ENCODE results near the gene ANO4.

ANO4 gene

DNA sequence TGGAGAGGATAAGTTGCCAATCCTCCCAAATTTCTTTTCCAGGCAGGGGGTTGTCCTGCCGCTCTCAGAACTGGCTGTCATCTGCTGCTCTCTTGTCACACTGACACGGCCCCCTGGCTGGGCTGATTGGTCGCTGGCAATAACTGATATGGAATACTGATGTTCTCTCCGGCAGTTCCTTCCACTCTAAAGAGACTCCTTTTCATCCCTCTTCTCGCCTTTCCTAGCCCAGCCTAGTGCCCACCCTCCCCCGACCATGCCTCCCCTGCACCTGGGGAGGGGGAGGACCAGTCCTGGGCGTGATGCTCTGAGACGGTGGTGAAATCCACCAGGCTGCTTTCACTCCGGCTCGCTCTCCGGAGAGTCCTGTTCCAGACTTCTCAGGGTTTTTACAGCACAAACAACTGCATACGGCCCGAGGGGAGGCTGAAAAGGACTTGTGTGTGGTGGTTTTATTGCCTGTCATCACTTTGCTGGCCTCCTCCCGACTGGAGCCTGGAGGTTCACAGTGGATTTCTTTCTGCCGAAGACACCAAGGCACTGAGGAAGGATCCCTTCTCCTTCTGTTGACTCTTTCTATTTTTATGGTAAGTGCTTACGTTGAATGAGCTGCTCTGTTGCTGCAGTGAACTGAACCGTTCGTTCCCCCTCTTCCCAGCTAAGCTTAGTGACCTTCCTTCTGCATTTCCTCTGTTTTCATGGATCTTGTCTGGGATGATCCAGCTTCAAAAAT is at the start of gene ANO4:
Gene ANO4 (plus strand): TSS at position 336 of the 733 bp plus-strand sequence. CDS start 107,010 bp downstream, outside the sequence.
- no peak for DNase-seq

DNA sequence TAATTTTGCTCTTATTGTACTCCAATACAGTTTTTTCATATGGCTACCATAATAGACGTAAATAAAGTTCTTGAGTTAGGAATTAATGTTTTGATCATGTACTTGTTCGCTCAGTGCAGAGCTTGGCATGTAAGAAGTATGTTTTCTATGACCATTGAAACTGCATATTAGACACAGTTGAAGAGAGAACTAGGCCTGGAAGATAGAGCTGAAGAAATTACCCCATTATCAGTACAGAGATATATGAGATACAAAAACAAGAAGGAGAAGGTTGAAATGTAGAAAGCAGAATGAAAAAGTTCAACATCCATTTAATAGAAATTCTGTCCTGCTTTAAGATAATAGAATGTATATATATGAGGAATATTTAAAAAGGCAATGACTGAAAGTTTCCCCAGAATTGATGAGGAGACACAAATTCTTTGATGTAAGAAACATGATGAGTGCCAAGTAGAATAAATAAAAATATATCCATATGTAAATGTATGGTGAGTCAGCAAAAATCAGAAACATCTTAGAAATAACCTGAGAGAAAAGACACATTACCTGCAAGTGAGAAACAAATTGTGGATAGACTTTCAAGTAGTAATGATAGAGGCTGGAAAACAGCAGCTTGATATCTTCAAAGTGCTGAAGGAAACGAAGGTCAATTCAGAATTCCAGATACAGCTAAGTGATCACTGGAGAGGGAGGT is 49.1 kb upstream of the ANO4 start:
- DNase-seq = no peak

DNA sequence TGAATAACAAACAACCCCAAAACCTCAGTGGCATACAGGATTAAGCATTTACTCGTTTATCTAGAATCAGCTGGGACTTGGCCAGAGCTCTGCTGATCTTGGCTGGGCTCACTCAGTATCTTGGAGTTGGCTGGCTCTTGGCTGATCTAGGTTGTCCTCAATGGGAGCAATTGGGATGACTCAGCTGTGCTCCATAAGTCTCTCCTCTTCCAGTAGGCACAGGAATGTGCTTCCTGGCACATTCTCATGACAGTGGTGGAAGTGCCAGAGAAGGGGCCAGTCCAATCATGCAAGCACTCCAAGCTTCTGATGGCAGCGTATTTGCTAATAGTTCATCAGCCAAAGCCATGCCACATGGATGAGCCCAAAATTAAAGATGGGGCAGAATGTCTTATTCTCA is 41.7 kb upstream of the ANO4 start:
- no peak for DNase-seq

DNA sequence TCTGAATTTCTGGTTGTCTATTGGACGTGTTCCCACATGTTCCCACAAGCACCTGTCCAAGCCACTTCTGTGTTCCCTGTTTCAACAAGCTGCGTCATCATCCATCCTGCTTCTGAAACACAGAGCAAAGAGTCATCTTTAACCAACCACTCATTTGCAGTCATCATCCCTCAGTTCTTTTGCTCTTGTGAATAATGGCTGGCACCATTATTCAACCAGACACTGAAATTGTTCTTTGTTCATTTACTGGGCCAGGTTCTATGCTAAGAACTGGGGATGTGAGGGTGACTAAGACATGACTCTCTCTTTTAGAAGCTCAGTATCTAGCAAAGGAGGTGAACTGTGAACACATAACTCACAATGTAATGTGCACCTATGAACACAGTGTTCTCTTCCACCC is 40.7 kb upstream of the ANO4 start:
- DNase-seq = no peak

DNA sequence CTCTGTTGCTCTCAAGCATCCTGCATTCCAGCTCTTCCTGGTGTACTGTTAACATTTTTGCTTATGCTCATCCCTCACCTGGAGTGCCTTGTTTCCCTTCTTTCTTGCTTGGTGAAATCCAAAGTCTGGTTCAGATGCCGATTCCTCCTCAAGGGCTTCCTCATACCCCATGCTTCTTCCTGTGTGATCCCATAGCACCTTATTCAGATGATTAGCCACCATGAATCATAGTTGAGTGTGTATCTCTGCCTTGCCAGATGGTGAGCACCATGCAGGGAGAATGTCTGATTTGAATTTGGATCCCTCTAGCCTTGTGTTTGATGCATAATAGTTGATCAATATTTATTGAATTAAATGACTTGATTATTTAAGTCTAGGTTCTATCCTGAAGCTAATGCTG is 39.4 kb upstream of the ANO4 start:
- DNase-seq = no peak

DNA sequence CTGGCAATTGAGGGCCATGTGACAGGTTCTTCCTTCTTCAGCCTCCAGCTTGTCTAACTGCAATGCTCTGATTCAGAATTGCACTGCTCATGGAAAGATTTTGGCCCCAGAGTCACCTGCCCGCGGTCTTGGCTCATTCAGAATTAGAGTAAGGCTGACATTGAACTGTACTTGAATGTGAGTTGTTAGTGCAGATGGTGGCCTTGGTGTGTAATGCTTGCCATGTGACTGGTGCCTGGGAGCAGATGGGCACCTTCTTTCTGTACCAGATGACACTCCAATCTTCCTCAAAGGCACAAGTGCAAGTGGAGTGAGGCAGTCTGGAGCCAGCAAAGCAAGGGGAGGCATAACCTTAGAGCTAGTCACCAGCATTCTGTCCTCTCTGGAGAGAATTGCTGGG is 36.5 kb upstream of the ANO4 start:
- no peak for DNase-seq

DNA sequence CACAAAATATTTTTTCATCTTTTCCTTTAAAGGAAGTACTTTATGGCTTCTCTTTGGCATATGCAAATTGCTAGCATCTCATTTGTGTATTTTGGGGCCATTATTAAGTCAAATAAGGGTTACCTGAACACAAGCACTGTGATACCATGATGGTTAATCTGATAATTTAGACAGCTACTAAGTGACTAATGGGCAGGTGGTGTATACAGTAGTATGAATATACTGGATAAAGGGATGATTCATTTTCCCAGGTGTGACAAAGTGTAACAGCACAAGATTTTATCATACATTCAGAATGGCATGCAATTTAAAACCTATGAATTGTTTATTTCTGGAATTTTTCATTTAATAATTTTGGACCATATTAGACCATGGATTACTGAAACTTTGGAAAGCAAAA is 27.2 kb upstream of the ANO4 start:
- no peak for DNase-seq

DNA sequence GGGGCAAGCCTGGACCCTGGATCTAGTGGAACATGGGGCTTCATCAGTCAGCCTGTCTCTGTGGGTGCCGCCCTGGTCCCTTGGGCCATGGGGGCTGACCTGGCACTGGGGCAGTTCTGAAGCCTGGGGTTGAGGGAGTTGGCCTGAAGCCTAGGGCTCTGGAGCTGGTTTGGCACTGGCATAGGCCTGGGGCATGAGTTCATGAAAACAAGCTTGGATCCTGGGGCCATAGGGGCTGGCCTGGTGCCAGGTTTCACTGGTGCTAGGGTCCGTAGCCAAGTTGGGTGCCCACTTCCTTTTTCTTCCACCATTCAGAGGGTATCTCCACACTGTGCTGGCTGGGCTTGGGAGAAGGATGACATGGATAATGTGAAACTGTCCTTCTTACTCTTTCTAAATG is 26.6 kb upstream of the ANO4 start:
- no peak for DNase-seq

DNA sequence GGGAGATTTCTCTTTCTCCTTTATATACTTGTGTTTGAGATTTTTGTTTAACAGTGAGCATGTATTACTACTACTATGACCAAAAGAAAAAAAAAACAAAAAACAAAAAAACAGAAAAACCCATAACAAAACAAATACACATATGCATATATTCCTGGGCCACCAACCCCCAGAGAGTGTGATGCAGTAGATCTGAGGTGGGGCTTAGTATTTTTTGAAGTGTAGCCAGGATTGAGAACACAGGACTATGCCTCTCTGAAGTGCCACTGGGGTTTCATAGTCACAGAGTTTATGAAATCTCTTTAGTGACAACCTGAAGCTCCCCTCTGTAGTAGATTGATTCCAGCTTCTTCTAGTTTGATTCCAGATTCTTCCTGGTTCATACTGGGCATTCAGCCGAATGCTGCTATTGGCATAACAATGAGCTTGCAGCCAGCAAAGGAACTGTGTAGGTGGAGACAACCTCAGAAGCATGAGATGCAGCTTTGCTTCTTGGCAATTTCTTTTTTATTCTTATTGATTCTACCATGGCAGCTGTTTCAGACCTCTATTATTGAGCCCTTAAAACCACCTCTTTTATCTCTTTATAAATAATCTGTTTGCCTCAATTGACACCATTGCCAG is 15.5 kb upstream of the ANO4 start:
- no peak for DNase-seq

DNA sequence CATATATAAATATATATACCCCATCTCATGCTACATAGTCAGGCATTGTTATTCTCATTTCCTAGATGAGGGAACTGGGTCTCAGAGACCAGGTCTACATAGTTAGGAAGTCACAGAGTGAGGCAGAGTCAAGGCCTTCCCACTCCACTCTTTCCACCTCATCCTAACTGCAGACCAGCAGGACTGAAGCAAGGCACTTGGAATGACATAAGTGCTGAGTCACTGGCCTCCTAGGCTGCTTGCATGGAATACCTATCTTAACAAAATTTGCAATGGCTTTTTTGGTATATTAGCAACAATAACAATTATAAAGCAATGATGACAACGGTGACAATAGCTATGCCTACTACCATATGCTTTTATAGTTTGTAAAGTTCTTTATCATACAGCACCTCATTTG is 5.4 kb upstream of the ANO4 start:
- DNase-seq = no peak

DNA sequence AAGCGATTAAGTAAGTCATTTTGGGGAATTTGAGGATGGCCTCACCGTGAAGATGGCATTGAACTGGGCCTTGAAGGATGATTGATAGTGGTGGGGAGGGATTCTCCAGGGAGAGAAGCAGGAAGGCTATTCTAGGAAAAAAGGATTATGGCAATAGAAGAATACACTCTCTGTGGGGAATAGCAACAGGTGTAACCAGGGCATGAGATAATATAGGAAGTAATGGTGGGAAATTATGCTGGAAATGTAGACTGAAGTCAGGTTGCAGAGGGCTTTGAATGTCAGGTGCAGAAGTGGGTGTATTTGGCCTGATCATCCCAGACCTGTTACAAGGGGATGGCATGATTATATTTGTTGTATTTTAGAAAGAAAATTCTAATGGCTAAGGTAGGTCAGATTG is 4.6 kb upstream of the ANO4 start:
- no peak for DNase-seq

DNA sequence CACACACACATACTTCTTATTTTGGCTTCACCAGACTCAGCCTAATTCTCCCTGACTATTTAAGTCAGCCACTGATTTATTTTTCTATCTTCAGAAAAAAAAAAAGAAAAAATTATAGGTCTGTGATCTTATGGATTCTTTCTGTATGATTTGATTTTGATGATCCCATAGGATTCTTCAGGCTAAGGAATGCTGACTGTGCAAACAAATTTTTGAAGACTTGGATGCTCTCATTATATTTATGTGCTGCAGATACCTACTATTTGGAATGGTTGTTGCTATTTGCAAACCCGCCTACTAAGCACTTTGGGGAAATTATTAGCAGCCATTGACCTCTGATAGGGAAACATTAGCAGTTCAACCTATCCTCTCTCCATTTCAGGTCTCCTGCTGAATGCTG is 4.0 kb upstream of the ANO4 start:
- DNase-seq = no peak

DNA sequence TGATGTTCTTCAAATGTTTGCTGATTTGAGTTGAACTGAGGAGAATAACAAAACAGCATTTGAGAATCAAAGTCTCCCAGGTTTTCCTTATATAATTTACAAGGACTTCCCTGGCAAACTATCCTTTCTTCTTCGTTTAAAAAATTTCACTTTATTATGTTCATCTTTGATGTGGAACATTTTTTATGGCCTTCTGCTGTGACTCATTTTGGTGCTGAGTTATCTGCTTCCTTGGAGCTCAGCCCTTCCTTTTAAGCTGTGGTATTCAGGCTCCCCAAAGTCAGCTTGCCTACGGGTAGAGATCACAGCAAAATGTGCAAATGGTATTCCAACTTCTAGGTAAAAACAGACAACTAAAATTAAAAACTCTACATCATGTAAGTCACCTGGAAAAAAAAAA is 1.4 kb upstream of the ANO4 start:
- no peak for DNase-seq

DNA sequence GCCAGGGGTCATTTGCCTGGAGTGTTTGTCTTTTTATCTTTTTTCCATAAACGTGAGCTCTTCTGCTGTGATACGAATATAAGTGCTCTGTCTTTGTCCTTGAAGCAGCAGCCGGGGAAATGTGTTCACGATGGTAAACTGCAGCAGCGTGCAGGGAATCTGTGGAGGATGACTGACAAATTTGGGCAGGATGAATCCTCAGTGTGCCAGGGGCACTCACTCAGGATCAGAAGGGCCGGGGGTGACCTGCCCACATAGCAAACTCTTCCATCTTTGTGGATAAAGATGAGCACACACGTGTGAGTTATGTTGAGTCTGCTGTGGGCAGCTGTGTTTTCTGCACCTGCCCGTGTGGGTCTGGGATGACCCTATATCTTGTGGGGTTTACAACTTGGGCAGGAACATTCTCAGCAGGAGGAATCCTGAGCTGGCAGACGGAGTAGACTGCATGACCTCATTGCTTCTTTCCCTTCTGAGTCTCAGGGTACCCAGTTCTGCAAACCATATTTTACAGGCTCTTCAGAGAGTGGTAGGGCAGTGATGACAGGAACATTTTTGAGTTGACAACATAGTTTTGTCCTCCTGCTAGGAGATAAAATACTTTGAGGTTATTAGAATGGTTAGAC is 711 bp downstream of the ANO4 start:
- DNase-seq = no peak

DNA sequence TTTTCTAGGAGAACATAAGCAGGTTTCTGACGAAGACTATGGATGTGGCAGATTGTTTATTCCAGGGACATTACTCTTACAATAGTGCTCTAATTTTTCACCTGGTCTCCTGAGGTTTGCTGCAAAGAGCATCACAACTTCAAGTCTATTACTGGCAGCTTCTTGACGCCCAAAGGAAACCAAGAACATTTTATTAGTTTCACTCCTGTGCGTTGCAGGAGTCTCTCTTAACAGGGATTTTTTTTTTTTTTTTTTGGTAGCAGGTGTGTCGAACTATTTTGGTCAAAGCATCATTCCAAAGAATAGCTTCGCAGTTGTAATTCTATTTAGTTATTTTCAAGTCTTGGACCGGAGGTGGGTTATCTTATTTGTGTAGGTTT is 1.2 kb downstream of the ANO4 start:
- DNase-seq = no peak

DNA sequence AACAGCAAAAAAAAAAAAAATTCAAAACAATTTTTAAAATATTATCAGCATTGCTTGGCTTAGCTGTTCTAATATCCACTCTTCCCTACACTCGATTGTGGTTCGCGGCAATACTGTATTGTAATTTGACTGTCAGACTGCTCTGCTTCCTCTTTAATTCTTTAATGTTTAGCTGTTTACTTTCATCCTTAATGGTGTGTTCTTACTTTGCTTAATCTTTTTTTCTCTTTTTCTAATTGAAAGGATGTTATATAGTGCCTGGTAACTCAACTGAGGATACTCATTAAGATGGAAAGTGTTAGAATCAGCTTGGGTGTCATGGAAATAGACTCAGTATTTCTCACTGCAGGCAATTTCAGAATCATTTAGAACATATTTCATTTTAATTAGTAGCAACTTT is 2.0 kb downstream of the ANO4 start:
- DNase-seq = no peak

DNA sequence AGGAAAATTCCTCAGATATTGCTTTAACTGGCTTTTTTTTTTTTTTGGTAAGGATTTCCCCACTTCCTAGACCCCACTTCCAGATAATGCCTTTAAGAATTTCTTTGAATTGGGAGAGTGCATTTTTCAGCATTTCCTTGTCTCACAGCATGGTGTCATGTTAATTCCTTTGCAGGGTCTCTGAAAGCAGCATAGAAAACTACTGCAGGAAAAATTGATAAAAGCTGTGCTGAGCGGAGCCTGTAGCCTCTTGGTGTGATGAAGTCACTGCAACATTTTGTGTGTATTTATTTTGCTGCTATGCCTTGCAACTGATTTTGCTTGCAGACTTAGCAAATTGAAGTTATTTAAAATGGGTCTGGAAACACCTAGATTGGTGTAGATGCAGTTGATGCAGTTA is 2.7 kb downstream of the ANO4 start:
- DNase-seq = no peak

DNA sequence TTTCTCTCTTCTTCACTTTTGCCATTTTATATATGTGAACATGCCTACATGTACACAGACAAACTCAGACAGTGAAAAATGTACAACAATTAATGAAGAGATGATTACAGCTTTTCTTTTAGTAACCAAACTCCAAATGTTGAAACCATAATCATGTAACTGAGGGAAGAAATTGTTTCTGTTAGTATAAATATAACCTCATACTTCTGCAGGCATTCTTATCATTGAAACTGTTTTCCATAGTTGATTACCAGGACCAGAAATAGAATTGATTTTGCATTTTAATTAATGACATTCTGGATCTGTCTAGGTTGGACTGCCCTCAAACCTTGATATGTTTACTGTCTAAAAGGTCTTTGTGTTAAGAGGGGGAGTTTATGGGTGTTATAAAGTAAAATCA is 3.2 kb downstream of the ANO4 start:
- DNase-seq = no peak

DNA sequence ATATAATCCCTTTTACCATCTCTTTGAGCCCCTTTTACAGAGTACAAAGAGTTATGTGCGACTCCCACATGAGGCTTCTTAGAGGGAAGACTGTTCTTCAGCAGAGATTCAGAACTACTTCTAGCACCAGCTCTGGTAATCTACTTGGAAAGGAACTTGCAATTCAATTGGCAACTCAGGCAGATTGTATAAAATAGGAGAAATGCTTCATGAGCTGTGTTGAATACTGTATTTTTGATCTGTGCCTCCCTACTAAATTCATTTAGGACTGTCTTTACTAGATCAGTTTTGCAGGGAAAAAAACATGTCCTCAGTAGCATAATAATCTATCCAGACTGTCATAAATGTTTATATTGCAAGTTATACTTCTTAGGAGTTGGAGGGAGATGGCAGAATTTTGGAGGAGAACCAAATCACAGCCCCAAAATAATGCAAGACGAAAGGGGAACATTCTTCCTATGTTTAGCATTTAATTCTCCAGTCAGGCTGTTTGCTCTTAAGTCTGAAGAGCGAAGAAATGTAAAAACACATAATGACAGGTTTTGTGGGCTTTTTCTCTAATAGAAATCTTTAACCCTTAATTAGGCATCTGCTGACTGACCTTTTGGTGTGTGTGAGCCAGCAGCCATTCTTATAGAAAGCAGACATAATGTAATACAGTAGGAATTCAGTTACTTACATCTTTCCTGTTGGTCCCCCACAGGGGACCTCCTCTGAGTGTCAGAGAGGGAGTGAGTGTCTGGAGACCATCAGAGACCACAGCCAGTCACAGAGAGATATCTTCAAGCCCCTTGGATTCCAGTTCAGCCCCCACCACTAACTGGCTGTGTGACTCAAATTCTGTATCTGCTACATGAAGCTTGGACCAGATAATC is 3.9 kb downstream of the ANO4 start:
- no peak for DNase-seq

DNA sequence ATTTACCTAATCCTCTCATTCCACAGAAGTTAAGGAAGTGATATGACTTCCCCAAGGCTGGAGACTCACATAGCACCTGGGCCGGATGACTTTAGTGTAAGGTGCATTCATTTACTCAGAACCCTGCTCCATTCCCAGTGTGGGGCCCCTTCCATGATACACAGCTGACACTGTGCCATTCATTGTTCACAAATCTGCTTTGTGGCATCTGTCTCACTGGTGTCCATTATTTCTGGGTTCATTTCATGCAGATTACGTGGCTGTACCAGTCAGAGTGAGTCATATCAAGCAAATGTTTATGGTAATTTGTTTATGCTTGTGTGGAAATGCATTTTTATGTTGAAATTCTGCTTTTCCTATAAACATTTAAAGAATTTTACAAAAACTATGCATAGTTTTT is 5.2 kb downstream of the ANO4 start:
- no peak for DNase-seq

DNA sequence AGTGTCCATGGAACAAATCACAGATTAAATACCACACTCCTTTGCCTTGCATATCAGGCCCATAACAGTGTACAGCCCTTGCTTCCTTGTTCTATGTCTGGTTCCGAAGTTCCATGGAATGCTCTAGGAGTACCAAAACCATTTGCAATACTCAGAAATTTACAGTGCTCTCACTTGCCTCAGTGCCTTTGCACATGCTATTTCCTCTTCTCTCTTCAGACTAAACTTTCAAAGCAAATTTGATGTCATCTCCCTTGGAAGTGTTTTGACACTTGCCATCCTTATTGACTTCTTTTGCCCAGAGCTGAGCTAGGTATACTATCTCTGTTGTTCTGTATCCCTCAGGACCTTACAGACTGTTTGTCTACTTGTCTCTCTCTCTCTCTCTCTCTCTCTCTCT is 6.1 kb downstream of the ANO4 start:
- DNase-seq = no peak

DNA sequence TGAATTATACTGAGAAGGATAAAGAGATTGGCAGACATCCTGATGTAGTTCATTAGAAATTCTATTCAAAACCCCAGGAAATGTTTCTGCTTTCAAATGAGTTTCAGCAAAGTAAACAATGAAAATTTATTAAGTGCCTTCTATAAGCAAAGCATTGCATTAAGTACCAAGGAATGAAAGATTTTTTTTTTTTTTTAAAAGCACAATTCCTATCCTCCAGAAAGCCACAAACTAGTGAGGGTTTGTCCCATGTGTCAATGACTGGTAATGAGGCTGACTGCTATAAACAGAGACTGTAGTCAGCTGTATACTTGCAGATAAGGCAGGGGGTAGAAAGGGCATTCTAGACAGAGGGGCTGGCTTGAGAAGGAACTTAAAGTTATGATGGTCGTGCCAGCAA is 6.7 kb downstream of the ANO4 start:
- DNase-seq = no peak

DNA sequence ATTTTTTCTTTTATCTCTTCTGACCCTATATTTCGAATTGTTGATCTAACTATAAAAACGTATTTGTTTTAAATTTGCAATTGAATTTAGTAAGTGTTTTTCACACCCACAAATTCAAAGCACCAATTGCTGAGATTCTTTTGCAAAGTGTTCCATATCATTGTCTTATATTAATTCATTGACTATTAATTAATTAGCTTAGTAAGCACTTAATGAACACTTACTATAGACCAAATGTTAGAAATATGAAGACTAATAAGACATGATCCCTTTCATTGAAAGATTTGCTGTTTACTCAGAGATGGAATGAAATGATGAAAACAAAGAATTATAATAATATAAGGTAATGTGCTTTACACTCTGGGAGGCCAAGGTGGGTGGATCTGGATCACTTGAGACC is 14.2 kb downstream of the ANO4 start:
- no peak for DNase-seq

Measured in stimulated activated naive CD4-positive, alpha-beta T cell (primary cell).